Measurements from ENCODE around the gene CCDC149. TPM values are rescaled to one million over a fixed set of nuclear protein-coding genes. Genes with fewer than 3 reads are reported as not detected.

Gene CCDC149
- total RNA-seq, 4 donors from 2014 or later, result 21.9 to 38.7 (median 34.0) TPM

DNA sequence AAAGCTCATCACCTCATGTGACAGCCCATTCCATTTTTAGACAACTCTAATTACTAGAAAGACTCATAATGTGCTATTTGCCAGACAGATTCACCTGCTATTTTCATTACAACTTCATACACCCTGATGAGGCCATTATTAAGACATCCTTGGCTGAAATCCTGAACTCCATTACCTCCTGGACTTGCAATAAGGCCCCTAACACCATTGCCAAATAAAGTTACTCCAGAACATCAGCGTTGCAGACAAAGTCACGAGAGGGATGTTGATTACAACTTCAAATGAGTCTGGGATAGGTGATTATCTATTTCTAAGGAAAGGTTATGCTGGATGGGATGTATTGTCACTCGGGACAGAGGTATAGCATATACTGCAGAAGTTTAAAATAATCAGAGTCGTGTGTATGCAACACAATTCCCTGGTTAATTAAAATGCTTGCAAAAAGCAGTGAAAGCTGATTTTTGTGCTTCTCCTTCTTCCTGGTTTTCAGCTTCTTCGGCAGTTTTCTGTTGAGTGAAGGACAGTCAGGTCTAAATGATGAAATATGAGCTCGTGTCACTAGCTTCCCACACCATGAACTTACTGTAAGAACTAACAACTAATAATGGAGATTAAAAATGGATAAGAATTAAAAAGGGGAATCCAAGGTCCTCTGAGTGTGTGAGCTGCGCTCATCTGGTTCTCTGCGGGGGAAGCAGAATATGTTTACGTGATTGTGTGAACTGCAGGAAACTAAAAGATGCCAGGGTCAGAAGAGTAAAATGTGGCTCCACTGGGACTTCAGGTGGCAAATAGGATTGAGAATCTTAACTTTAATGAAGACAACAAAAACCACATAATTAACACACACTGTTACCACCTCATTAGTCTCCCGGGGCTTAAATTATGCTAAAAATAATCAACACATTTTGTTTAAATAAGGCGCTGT lies 135.0 kb downstream of the CCDC149 start:
- Histone ChIP-seq H3K27ac (peak overlapping the region; percentile 63 to 71 (median 68)), H3K36me3 (no peaks in the 10 kb centered on the region), H3K27me3 (no peaks in the 10 kb centered on the region), H3K9me3 (no peaks in the 10 kb centered on the region), H3K4me1 (peaks cover 13 to 58% (median 26%) of the 10 kb centered on the region in 3 donors), H3K4me3 (no peak overlapping the region)
- ATAC-seq, result no peak
- WGBS, 2 donors (ENCODE audit: low coverage in 1 of 2), result 13 to 32% methylated on average over 10 to 11 of the region's 11 CpGs
- TF ChIP-seq POLR2A (IDR thresholded peaks at IDR 0.05) (no peak), EP300 (IDR thresholded peaks at IDR 0.05) (no peak), POLR2AphosphoS5 (IDR thresholded peaks at IDR 0.05) (peak; percentile 27)
- TF ChIP-seq, protein P1, sequence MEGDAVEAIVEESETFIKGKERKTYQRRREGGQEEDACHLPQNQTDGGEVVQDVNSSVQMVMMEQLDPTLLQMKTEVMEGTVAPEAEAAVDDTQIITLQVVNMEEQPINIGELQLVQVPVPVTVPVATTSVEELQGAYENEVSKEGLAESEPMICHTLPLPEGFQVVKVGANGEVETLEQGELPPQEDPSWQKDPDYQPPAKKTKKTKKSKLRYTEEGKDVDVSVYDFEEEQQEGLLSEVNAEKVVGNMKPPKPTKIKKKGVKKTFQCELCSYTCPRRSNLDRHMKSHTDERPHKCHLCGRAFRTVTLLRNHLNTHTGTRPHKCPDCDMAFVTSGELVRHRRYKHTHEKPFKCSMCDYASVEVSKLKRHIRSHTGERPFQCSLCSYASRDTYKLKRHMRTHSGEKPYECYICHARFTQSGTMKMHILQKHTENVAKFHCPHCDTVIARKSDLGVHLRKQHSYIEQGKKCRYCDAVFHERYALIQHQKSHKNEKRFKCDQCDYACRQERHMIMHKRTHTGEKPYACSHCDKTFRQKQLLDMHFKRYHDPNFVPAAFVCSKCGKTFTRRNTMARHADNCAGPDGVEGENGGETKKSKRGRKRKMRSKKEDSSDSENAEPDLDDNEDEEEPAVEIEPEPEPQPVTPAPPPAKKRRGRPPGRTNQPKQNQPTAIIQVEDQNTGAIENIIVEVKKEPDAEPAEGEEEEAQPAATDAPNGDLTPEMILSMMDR (IDR thresholded peaks at IDR 0.05), result no peak

DNA sequence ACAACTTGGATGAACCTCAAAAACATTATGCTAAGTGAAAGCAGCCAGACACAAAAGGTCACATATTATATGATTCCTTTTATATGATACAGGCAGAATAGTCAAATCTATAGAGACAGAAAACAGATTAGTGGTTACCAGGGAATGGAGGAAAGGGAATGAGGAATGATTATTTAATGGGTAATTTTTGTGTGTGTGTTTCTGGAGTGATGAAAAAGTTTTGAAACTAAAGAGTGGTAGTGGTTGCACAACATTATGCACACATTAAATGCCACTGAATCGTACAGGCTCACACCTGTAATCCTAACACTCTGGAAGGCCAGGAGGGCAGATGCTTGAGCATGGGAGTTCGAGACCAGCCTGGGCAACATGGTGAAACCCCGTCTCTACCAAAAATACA lies 137.1 kb downstream of the CCDC149 start:
- peaks cover 6 to 39% (median 20%) of the 10 kb centered on the region in 3 donors for H3K4me1 ChIP-seq
- no peaks in the 10 kb centered on the region for H3K27me3 ChIP-seq
- ATAC-seq, result no peak
- H3K27ac ChIP-seq, result no peak overlapping the region
- H3K36me3 ChIP-seq, result no peaks in the 10 kb centered on the region
- TF ChIP-seq, protein P1 (IDR thresholded peaks at IDR 0.05), result no peak
- no peak for TF ChIP-seq POLR2AphosphoS5 (IDR thresholded peaks at IDR 0.05)
- no peak for TF ChIP-seq EP300 (IDR thresholded peaks at IDR 0.05)
- TF ChIP-seq POLR2A (IDR thresholded peaks at IDR 0.05), result no peak
- no peaks in the 10 kb centered on the region for H3K9me3 ChIP-seq
- WGBS, 2 donors (ENCODE audit: low coverage in 1 of 2), result 76 to 96% methylated on average over 2 to 3 of the region's 3 CpGs
- H3K4me3 ChIP-seq, result no peak overlapping the region

DNA sequence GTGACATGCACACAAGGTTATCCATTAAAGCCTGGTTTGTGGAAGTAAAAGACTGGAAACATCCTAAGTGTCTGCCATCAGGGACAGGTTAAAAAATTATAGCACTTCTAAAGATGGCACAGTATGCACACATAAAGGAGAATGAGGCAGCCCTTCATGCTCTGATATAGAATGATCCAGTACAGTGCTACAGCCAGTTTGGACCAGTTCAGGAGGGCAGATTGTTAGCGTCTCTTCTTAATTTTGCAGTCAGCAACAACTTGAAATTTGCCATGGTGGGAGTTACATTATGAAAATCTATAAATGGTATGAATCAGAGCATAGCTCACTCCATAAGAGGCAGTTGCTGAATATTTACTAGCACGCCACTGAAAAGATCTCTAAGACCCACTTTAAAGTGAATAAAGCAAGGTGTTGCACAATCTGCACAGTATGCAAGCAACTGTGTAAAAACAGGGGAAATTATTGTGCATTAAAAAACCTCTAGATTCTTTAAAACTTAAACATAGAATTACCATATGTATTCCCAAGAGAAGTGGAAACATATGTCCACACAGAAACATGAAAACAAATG lies 137.7 kb downstream of the CCDC149 start:
- Histone ChIP-seq H3K27ac (no peak overlapping the region), H3K9me3 (no peaks in the 10 kb centered on the region), H3K36me3 (no peaks in the 10 kb centered on the region), H3K4me3 (no peak overlapping the region), H3K4me1 (peaks cover 3 to 39% (median 17%) of the 10 kb centered on the region in 3 donors), H3K27me3 (no peaks in the 10 kb centered on the region)
- no peak for TF ChIP-seq EP300 (IDR thresholded peaks at IDR 0.05)
- TF ChIP-seq, protein P1 (IDR thresholded peaks at IDR 0.05), result no peak
- no peak for TF ChIP-seq POLR2AphosphoS5 (IDR thresholded peaks at IDR 0.05)
- TF ChIP-seq POLR2A (IDR thresholded peaks at IDR 0.05), result no peak
- no peak for ATAC-seq
- 86 to 92% methylated on average over 1 to 2 of the region's 2 CpGs for WGBS, 2 donors (ENCODE audit: low coverage in 1 of 2)

DNA sequence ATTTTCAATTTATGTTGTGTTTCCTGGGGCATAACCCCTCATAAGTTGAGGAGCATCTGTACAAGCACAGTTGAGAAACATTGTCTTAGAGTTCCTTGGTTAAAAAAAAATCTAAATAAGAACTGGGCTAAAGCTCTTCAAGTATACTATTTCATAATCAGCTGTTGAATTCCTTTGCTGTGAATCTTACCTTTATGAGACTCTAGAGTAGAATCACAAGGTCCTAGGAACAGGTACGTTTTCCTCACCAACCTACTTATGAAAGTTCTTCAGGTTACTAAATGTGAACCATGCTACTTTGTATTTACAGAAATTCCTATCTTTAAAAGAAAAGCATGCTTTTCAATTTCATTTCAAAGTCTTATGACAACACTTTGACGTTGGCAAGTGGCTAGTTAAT lies 138.4 kb downstream of the CCDC149 start:
- TF ChIP-seq, protein P1 (IDR thresholded peaks at IDR 0.05), result no peak
- TF ChIP-seq POLR2A (IDR thresholded peaks at IDR 0.05), result no peak
- no peak for TF ChIP-seq POLR2AphosphoS5 (IDR thresholded peaks at IDR 0.05)
- TF ChIP-seq EP300 (IDR thresholded peaks at IDR 0.05), result no peak
- Histone ChIP-seq H3K4me1 (peaks cover 3 to 32% (median 14%) of the 10 kb centered on the region in 3 donors), H3K4me3 (no peak overlapping the region), H3K9me3 (no peaks in the 10 kb centered on the region), H3K27ac (no peak overlapping the region), H3K36me3 (no peaks in the 10 kb centered on the region), H3K27me3 (no peaks in the 10 kb centered on the region)
- no peak for ATAC-seq
- WGBS, 2 donors (ENCODE audit: low coverage in 1 of 2), result 35 to 67% methylated on average over 1 to 2 of the region's 2 CpGs

Measured in gastroesophageal sphincter (tissue), 4 donors.